Ectodermal cell (in vitro differentiated cells): ENCODE measurements around the gene NAT8L.

Source experiments
- H3K27ac ChIP-seq: 2 replicates; pipeline ENCODE4 v1.7.0; 2013; ENCODE audit warnings: mild to moderate bottlenecking, low read depth, low read length; ENCODE audit not compliant: insufficient read depth, poor library complexity, severe bottlenecking
- H3K27me3 ChIP-seq: 2 replicates; pipeline ENCODE4 v1.7.0; 2013; ENCODE audit warnings: mild to moderate bottlenecking, low read length; ENCODE audit not compliant: insufficient read depth, control insufficient read depth, poor library complexity, severe bottlenecking
- H3K36me3 ChIP-seq: one replicate; pipeline ENCODE4 v1.7.0; 2013; ENCODE audit warnings: low read length; ENCODE audit not compliant: control insufficient read depth, insufficient read depth
- H3K4me1 ChIP-seq: one replicate; pipeline ENCODE4 v1.7.0; 2013; ENCODE audit warnings: low read length; ENCODE audit not compliant: control insufficient read depth, insufficient read depth
- H3K4me3 ChIP-seq: 2 replicates; pipeline ENCODE4 v1.7.0; 2013; ENCODE audit warnings: low read depth, low read length, control low read depth; ENCODE audit not compliant: insufficient read depth
- H3K9me3 ChIP-seq: 2 replicates; pipeline ENCODE4 v1.7.0; 2013; ENCODE audit warnings: mild to moderate bottlenecking, low read length, moderate library complexity; ENCODE audit not compliant: control insufficient read depth
- WGBS, 2 experiments: methylation state at CpG; one replicate each; pipeline ENCODE4 v1.1.7; 2013; ENCODE audit warnings: missing lambda C conversion rate in 2 of 2; 5-methylcytosine and 5-hydroxymethylcytosine counted together

NAT8L gene

DNA sequence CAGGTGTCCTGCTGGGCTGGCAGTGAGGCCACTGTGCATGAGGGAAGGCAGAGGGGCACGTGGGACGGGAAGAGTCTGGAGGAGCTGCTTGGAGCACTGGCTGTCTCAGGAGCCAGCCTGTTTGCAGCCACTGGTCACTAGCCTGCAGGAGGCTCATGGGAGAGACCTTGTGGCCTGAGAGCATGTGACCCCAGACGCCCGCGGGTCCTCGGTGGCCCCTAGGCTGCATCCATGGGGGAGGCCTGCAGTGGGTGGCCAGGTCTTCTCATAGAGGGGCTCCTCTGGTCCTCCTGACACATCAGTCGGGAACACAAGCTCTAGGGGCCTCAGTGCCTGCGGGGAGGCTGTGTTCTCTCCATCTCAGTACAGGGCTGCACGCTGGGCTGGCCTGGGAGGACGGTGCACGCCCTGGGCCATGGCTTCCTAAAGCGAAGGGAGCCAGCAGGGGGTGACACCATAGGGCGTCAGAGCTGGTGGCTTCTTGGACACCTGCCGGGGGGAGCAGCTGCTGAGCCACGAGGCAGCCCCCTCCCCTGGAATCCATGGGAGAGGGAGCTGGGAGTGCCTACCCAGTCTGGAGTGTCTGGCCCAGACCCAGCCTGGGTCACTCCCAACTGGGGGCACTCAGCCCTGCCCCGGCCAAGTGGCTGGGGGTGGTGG lies 12.3 kb downstream of the NAT8L start:
- no peak overlapping the region for H3K27ac ChIP-seq
- H3K9me3 ChIP-seq = no peaks in the 10 kb centered on the region
- H3K4me1 ChIP-seq = peaks cover 22% of the 10 kb centered on the region
- 62 to 67% methylated on average over 16 of the region's 16 CpGs for WGBS, 2 experiments
- H3K36me3 ChIP-seq = no peaks in the 10 kb centered on the region
- H3K4me3 ChIP-seq = no peak overlapping the region
- H3K27me3 ChIP-seq = no peaks in the 10 kb centered on the region

GRCh38 chr4:2071912-2072867 lies 13.1 kb downstream of the NAT8L start:
- no peaks in the 10 kb centered on the region for H3K9me3 ChIP-seq
- H3K4me3 ChIP-seq = no peak overlapping the region
- H3K4me1 ChIP-seq = peaks cover 22% of the 10 kb centered on the region
- H3K27me3 ChIP-seq = no peaks in the 10 kb centered on the region
- WGBS, 2 experiments = 70 to 75% methylated on average over 28 of the region's 28 CpGs
- no peaks in the 10 kb centered on the region for H3K36me3 ChIP-seq
- H3K27ac ChIP-seq = no peak overlapping the region

DNA sequence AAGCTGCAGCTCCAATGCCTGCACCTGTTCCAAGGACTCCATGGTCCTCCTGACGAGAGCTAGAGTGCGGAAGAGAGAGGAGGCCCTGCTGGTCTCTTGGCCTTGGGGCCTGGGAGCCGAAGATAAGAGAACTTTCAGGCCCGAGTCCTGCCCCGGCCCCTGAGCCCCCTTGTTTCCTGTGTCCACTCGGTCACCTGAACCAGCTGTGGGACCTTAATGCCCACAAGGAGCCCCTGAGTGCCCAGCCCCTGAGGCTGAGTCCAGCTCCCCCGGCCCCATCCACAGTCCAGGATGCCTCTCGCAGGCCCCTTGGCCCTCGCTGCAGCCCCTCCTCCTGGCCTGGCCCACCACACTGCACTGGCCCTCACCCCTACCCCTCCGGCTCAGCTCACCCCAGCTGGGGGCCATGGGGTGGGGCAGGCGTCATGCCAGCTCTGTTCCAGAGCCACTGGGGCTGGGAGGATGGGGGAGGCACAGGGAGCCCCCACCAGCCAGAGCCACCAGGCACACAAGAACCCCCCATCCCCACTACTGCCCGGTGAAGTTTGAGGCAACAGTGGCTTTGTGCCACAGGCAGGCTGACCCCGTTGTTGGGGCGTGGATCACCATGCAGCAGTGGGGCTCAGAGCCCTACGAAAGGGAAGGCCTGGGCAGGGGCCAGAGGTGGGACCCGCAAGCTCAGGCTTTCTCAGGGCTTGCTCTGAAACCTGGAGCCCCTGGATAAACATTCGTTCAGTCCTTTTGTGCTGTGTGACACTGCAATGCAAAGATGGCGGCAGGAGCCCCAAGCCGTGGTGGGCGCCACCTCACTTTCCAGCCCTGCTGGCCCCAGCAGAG lies 14.1 kb downstream of the NAT8L start:
- Histone ChIP-seq H3K27me3 (no peaks in the 10 kb centered on the region), H3K36me3 (no peaks in the 10 kb centered on the region), H3K4me1 (peaks cover 22% of the 10 kb centered on the region), H3K27ac (no peak overlapping the region), H3K4me3 (no peak overlapping the region), H3K9me3 (no peaks in the 10 kb centered on the region)
- 91 to 92% methylated on average over 20 of the region's 20 CpGs for WGBS, 2 experiments

DNA sequence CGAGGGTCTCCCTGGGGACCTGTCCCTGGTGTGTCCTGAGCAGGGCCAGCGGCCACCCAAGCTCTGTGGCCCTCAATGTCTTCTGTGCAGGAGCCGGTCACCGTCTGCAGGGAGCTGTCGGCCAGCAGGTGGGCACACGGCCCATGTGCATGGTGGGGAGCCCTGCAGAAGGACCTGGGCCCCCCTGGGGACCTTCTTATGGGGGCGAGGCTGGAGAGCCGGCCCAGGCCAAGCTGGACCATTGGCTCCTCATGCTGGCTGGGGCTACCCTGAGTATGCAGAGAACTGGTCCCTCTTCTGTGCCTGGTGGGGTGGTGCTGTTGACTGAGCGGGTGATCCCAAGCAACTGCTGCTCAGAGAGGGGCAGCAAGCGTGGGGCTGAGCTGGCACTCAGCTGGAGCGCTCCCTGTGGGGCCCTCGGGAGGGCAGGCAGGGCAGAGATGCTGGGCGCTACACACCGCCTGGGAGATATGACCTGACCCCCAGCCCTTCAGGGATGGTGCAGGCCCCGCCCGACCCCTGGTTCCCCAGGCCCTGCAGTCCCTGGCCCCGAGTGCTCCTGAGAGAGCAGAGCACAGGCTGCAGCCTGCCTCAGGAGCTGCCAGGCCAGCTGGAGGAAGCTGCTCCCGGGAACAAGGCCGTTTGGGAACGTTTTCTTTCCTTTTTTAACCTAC lies 14.8 kb downstream of the NAT8L start:
- Histone ChIP-seq H3K4me3 (no peak overlapping the region), H3K9me3 (no peaks in the 10 kb centered on the region), H3K4me1 (peaks cover 21% of the 10 kb centered on the region), H3K27me3 (no peaks in the 10 kb centered on the region), H3K36me3 (no peaks in the 10 kb centered on the region), H3K27ac (no peak overlapping the region)
- 93 to 94% methylated on average over 20 of the region's 20 CpGs for WGBS, 2 experiments

GRCh38 chr4:2074588-2074987 lies 15.5 kb downstream of the NAT8L start:
- H3K4me3 ChIP-seq = no peak overlapping the region
- peaks cover 15% of the 10 kb centered on the region for H3K4me1 ChIP-seq
- no peak overlapping the region for H3K27ac ChIP-seq
- H3K27me3 ChIP-seq = no peaks in the 10 kb centered on the region
- H3K9me3 ChIP-seq = no peaks in the 10 kb centered on the region
- H3K36me3 ChIP-seq = no peaks in the 10 kb centered on the region
- WGBS, 2 experiments = 91 to 92% methylated on average over 11 of the region's 11 CpGs

DNA sequence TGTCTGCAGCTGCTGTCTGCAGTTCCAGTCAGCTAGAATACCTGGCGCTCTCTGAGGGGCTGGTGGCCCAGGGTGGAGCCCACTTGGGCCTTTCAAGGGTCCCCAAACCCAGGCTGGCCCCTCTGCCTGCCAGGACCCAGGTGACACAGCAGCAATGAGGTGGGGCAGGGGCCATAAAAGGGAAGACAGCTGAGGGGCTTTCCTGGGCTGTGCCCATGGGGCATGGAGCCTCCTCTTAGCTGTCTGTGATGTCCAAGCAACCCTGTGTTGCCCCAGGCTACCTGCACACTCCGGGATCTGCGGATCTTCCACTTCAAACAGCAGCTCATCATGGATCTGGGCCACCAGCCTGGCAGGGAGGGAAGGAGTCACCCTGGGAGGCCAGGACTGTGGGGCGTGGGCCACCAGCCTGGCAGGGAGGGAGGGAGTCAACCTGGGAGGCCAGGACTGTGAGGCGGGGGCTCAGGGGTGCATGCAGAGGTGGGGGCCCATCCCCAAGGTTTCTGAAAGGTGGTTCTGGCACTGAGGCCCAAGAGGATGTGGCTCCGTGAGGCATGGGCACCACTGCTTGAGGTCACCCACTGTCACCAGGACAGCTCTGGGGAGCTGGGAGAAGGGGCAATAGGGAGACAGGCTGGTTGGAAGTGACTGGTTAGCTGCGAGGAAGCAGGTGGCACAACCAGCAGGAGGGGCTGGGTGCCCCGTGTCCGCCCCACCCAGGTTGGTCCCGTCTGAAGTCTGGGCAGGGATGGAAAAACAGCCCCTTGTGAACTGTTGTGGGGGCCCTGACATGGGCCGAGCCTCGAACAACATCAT lies 16.3 kb downstream of the NAT8L start:
- no peaks in the 10 kb centered on the region for H3K27me3 ChIP-seq
- H3K9me3 ChIP-seq = no peaks in the 10 kb centered on the region
- no peak overlapping the region for H3K27ac ChIP-seq
- no peak overlapping the region for H3K4me3 ChIP-seq
- H3K36me3 ChIP-seq = no peaks in the 10 kb centered on the region
- 91 to 93% methylated on average over 12 of the region's 12 CpGs for WGBS, 2 experiments
- H3K4me1 ChIP-seq = peaks cover 18% of the 10 kb centered on the region

DNA sequence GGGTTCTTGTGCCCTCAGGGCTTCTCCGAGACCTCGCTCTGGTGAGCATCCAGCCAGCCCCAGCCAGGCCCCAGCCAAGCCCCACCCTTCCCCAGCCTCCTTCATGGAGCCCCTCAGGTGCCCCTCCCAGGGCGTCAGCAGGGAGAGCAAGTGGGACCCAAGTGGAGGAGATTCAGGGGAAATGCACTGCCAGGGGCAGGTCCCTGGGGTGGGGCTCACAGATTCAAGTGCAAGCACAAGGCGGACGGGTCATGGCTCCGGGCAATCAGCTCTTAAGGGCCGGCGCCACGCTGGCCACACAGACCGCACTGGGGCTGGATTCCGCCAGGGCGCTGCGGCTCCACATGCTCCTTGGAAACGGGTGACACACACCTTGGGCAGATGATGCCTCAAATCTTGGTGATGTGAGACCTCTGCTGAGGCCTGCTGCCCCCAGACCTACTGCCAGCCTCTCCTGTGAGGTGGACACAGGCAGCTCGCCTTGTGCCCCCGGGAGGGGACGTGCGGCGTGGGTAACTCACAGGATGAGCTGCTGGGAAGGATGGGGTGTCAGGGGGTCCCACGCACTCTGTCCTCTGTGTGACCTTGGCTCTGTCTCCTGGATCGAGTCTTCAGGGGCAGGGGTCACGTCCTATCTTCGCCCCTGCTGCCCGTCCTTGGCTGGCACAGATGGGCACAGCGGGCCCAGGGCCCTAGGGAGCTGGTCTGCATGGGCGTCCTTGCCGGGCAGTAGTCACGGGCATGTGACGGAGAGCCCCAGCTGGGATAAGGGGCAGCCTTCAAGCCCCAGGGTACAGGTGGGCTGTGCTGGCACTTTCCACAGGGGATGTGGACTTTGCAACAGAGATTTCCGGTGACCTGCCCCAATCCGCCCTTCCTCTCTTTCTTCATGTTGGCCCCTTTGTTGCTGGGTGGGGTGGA lies 17.1 kb downstream of the NAT8L start:
- Histone ChIP-seq H3K27me3 (no peaks in the 10 kb centered on the region), H3K4me1 (peaks cover 17% of the 10 kb centered on the region), H3K9me3 (no peaks in the 10 kb centered on the region), H3K27ac (no peak overlapping the region), H3K4me3 (no peak overlapping the region), H3K36me3 (no peaks in the 10 kb centered on the region)
- WGBS, 2 experiments = 94% methylated on average over 31 of the region's 31 CpGs

DNA sequence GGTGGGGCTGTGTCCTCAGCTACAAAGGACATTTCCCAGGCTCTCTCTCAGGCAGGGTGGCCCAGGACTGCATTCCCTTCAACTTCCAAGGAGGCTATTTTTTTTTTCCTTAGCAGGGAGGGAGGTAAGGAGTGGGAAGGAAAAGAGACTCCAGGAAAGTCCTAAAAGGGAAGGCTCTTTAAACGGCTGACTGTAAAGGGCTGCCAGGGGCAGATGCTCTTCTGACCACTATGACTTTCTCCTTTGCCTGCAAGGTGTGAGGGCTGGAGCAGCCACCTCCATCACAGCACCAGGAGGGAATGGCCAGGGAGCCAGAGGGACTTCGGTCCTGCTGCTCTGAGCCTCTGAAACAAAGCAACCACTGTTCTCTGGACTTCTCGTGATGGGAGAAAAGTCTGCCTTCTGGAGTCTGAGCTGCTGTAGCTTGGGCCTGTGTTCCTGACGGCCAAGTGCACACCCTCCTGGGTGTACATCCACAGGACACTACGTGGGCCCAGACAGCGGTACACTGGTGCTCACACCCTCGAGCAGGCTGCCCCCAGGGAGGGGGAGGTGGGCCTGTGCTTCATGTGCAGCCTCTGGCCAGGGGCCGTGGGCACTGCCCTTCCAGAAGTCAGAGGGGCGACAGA lies 17.9 kb downstream of the NAT8L start:
- no peaks in the 10 kb centered on the region for H3K27me3 ChIP-seq
- H3K36me3 ChIP-seq = no peaks in the 10 kb centered on the region
- no peaks in the 10 kb centered on the region for H3K9me3 ChIP-seq
- H3K4me1 ChIP-seq = peaks cover 10% of the 10 kb centered on the region
- H3K27ac ChIP-seq = no peak overlapping the region
- H3K4me3 ChIP-seq = no peak overlapping the region
- 89% methylated on average over 9 of the region's 9 CpGs for WGBS, 2 experiments
